ENCODE data around the gene DBNDD1. TPM values are rescaled to one million over a fixed set of nuclear protein-coding genes. Genes with fewer than 3 reads are reported as not detected.

DBNDD1 gene
- total and polyA plus RNA-seq, 8 donors, result 6.2 to 12.9 (median 9.5) TPM

DNA sequence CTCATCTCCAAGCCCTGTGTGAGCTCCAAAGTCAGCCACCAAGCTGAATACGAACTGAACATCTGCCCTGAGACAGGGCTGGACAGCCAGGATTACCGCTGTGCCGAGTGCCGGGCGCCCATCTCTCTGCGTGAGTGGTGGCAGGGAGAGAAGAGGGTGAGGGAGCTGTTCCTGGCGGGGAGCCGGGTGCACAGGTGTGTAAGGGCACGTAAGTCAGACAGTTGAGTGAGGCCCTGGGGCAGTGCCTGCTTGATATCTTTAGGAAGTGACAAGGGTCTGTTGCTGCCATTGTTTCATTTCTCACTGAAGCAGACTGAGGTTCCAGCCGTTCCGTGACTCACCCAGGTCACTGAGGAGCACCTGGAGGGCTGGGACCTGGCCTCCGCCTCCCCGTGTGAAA is 58.3 kb downstream of the DBNDD1 start:
- peak in 1 of 6 donors; percentile 48 for DNase-seq

DNA sequence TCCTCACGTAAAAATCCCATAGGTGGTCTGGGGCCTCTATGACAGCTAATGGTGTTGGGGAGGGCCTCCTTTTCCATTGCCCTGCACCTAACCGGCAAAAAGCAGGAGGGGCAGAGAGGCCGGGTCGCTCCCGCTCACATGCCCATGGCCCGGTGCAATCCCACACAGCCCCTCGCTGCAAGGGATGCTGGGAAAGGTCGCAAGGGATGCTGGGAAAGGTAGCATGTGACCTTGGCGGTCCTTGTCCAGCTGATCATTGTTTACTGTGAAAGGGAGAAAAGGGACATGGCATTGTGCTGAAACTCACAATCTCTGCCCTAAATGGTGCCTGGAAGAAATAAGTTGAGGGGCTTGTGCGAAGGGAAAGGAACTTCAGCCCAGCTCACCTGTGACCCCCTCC is 60.7 kb downstream of the DBNDD1 start:
- peaks cover 0 to 9% (median 0%) of the 10 kb centered on the region in 3 donors for H3K36me3 ChIP-seq
- ATAC-seq (no peak), DNase-seq (peak in 1 of 6 donors; percentile 31), FAIRE-seq (no peak)
- no peaks in the 10 kb centered on the region for H3K4me1 ChIP-seq
- no peaks in the 10 kb centered on the region for H3K27me3 ChIP-seq
- WGBS, 2 donors, result 97 to 99% methylated on average over 10 of the region's 10 CpGs
- intact Hi-C loops (cut with DNase I), result no loop called here
- H3K4me3 ChIP-seq, result no peak overlapping the region
- H3K27ac ChIP-seq, result no peak overlapping the region
- no peaks in the 10 kb centered on the region for H3K9me3 ChIP-seq
- TF ChIP-seq CTCF (IDR thresholded peaks at IDR 0.05), result no peak

More for the DNA sequence above, 58.3 kb downstream of the DBNDD1 start:
- ATAC-seq (no peak), FAIRE-seq (no peak)
- no peak overlapping the region for H3K27ac ChIP-seq
- no peaks in the 10 kb centered on the region for H3K27me3 ChIP-seq
- 74 to 83% methylated on average over 13 of the region's 13 CpGs for WGBS, 2 donors
- H3K36me3 ChIP-seq, result peaks cover 0 to 9% (median 0%) of the 10 kb centered on the region in 3 donors
- H3K9me3 ChIP-seq, result no peaks in the 10 kb centered on the region
- no peak overlapping the region for H3K4me3 ChIP-seq
- intact Hi-C loops (cut with DNase I), result no loop called here
- H3K4me1 ChIP-seq, result no peaks in the 10 kb centered on the region
- no peak for TF ChIP-seq CTCF (IDR thresholded peaks at IDR 0.05)

GRCh38 chr16:89958068-89958467 is 61.2 kb downstream of the DBNDD1 start:
- H3K9me3 ChIP-seq, result no peaks in the 10 kb centered on the region
- DNase-seq (peak in 1 of 6 donors; percentile 34), FAIRE-seq (no peak), ATAC-seq (peak in 3 of 4 donors; percentile 43 to 77 (median 61))
- intact Hi-C loops (cut with DNase I), result no loop called here
- no peak overlapping the region for H3K27ac ChIP-seq
- H3K27me3 ChIP-seq, result no peaks in the 10 kb centered on the region
- no peak for TF ChIP-seq CTCF (IDR thresholded peaks at IDR 0.05)
- H3K4me1 ChIP-seq, result no peaks in the 10 kb centered on the region
- no peak overlapping the region for H3K4me3 ChIP-seq
- 93 to 94% methylated on average over 7 of the region's 7 CpGs for WGBS, 2 donors
- H3K36me3 ChIP-seq, result peaks cover 0 to 9% (median 0%) of the 10 kb centered on the region in 3 donors

- Histone ChIP-seq H3K27ac (no peak overlapping the region), H3K4me1 (no peaks in the 10 kb centered on the region), H3K4me3 (peak overlapping the region in 1 of 4 donors; percentile 18), H3K36me3 (peaks cover 0 to 9% (median 0%) of the 10 kb centered on the region in 3 donors), H3K27me3 (no peaks in the 10 kb centered on the region), H3K9me3 (no peaks in the 10 kb centered on the region)
- DNase-seq (peak in 1 of 6 donors; percentile 49), FAIRE-seq (no peak), ATAC-seq (no peak)
- no peak for TF ChIP-seq CTCF (IDR thresholded peaks at IDR 0.05)
- 93 to 95% methylated on average over 23 of the region's 23 CpGs for WGBS, 2 donors
- intact Hi-C loops (cut with DNase I), result no loop called here
These were observed 62.0 kb downstream of the DBNDD1 start for GRCh38 chr16:89957216-89957785.

- no peak for FAIRE-seq
- 95 to 96% methylated on average over 15 of the region's 15 CpGs for WGBS, 2 donors
- no peak overlapping the region for H3K4me3 ChIP-seq
These were observed 62.6 kb downstream of the DBNDD1 start for GRCh38 chr16:89956505-89957215.

More at GRCh38 chr16:89956505-89957215, 62.6 kb downstream of the DBNDD1 start:
- H3K4me1 ChIP-seq, result no peaks in the 10 kb centered on the region
- no peaks in the 10 kb centered on the region for H3K9me3 ChIP-seq
- peak in 1 of 6 donors; percentile 37 for DNase-seq
- no peaks in the 10 kb centered on the region for H3K27me3 ChIP-seq
- intact Hi-C loops (cut with DNase I), result no loop called here
- peaks cover 0 to 9% (median 0%) of the 10 kb centered on the region in 3 donors for H3K36me3 ChIP-seq
- ATAC-seq, result peak in 1 of 4 donors; percentile 26
- no peak for TF ChIP-seq CTCF (IDR thresholded peaks at IDR 0.05)
- no peak overlapping the region for H3K27ac ChIP-seq

Measured in pancreas (tissue), 10 donors.